CD14-positive monocyte (primary cell): ENCODE results near the gene AP1G2. TPM values are rescaled to one million over a fixed set of nuclear protein-coding genes. Genes with fewer than 3 reads are reported as not detected.

Experiments used
- DNase-seq, 3 donors: peaks; one replicate each; pipeline ENCODE4 v3.0.0-alpha.2; 2011 to 2022
- H2AFZ ChIP-seq: 2 replicates; pipeline ENCODE4 v1.6.0; 2012; ENCODE audit warnings: mild to moderate bottlenecking, low read depth, low read length, inconsistent platforms; ENCODE audit not compliant: insufficient read depth, poor library complexity, severe bottlenecking
- H3K27ac ChIP-seq, 2 donors: 1 replicate in 1 of 2; 2 replicates in 1 of 2; pipeline ENCODE4 v1.5.1; 2012 to 2013; ENCODE audit warnings: low read length in 2 of 2, control low read depth in 1 of 2, inconsistent platforms in 1 of 2, low read depth in 1 of 2, mild to moderate bottlenecking in 1 of 2
- H3K27me3 ChIP-seq, 2 donors: one replicate each; pipeline versions ENCODE4 v1.6.0 to v1.6.1; 2011 to 2013; ENCODE audit warnings: low read length in 2 of 2; ENCODE audit not compliant: control insufficient read depth in 2 of 2, insufficient read depth in 2 of 2
- H3K36me3 ChIP-seq, 2 donors: replicated peaks in 1 of 2; 1 replicate in 1 of 2; 2 replicates in 1 of 2; pipeline versions ENCODE4 v1.5.1 to v1.6.1; 2012 to 2013; ENCODE audit warnings: low read length in 2 of 2, control low read depth in 1 of 2, inconsistent platforms in 1 of 2, mild to moderate bottlenecking in 1 of 2; ENCODE audit not compliant: insufficient read depth in 2 of 2, control insufficient read depth in 1 of 2
- H3K4me1 ChIP-seq, 2 donors: 1 replicate in 1 of 2; 2 replicates in 1 of 2; pipeline versions ENCODE4 v1.5.1 to v1.6.1; 2012 to 2013; ENCODE audit warnings: low read length in 2 of 2, control low read depth in 1 of 2, inconsistent platforms in 1 of 2, mild to moderate bottlenecking in 1 of 2, moderate library complexity in 1 of 2; ENCODE audit not compliant: insufficient read depth in 2 of 2, control insufficient read depth in 1 of 2
- H3K4me2 ChIP-seq: replicated peaks from 2 replicates; pipeline ENCODE3; 2012; ENCODE audit warnings: low read length, moderate library complexity, mild to moderate bottlenecking; ENCODE audit not compliant: poor library complexity, severe bottlenecking; ENCODE audit errors: extremely low read depth
- H3K4me3 ChIP-seq, 3 experiments: fragments of 200-600 bp in 1 of 3; sonication (generic) in 1 of 3; replicated peaks in 1 of 3; 1 replicate in 2 of 3; 2 replicates in 1 of 3; pipeline ENCODE4 v1.5.1; 2011 to 2013; ENCODE audit warnings: low read length in 3 of 3, mild to moderate bottlenecking in 3 of 3, control low read depth in 2 of 3, low read depth in 2 of 3, inconsistent platforms in 1 of 3, moderate library complexity in 1 of 3
- H3K79me2 ChIP-seq: 2 replicates; pipeline ENCODE4 v1.6.0; 2012; ENCODE audit warnings: mild to moderate bottlenecking, control low read depth, inconsistent platforms, low read length, moderate library complexity; ENCODE audit not compliant: insufficient read depth
- H3K9ac ChIP-seq: 2 replicates; pipeline ENCODE4 v1.6.0; 2017; ENCODE audit warnings: low read length, mild to moderate bottlenecking; ENCODE audit not compliant: insufficient read depth, poor library complexity, severe bottlenecking
- H3K9me3 ChIP-seq, 2 donors: replicated peaks in 1 of 2; 1 replicate in 1 of 2; 2 replicates in 1 of 2; pipeline versions ENCODE4 v1.5.1 to v1.6.1; 2012 to 2013; ENCODE audit warnings: low read length in 2 of 2, control low read depth in 1 of 2; ENCODE audit not compliant: control insufficient read depth in 1 of 2, insufficient read depth in 1 of 2
- H4K20me1 ChIP-seq: 2 replicates; pipeline ENCODE4 v1.6.0; 2012; ENCODE audit warnings: mild to moderate bottlenecking, low read length, control low read depth, moderate library complexity; ENCODE audit not compliant: insufficient read depth
- H3K27ac Mint-ChIP-seq, 7 donors: one replicate each; pipeline ENCODE4 v1.8.0; 2020; ENCODE audit warnings: mild to moderate bottlenecking in 7 of 7, mixed read lengths in 7 of 7, moderate library complexity in 6 of 7, inconsistent platforms in 2 of 7
- H3K27me3 Mint-ChIP-seq, 3 donors: one replicate each; pipeline ENCODE4 v1.8.0; 2021 to 2022; ENCODE audit warnings: low read depth in 3 of 3, mild to moderate bottlenecking in 3 of 3, mixed read lengths in 3 of 3, moderate library complexity in 3 of 3, inconsistent platforms in 1 of 3
- H3K36me3 Mint-ChIP-seq, 2 donors: one replicate each; pipeline ENCODE4 v1.8.0; 2020; ENCODE audit warnings: mixed read lengths in 2 of 2, inconsistent platforms in 1 of 2, mild to moderate bottlenecking in 1 of 2
- H3K4me1 Mint-ChIP-seq: one replicate; pipeline ENCODE4 v1.8.0; 2020; ENCODE audit warnings: mild to moderate bottlenecking, mixed read lengths
- H3K4me3 Mint-ChIP-seq, 2 donors: one replicate each; pipeline ENCODE4 v1.8.0; 2020; ENCODE audit warnings: mild to moderate bottlenecking in 2 of 2, mixed read lengths in 2 of 2, moderate library complexity in 1 of 2
- H3K9me3 Mint-ChIP-seq, 7 donors: one replicate each; pipeline ENCODE4 v1.8.0; 2020 to 2022; ENCODE audit warnings: mixed read lengths in 7 of 7, mild to moderate bottlenecking in 6 of 7, moderate library complexity in 6 of 7, inconsistent platforms in 2 of 7
- WGBS: methylation state at CpG from one replicate; pipeline ENCODE4 v1.1.5; 2013; ENCODE audit warnings: missing lambda C conversion rate; ENCODE audit not compliant: insufficient coverage; 5-methylcytosine and 5-hydroxymethylcytosine counted together
- intact Hi-C, 2 donors: fragments of 100-400 bp; cut with micrococcal nuclease; formaldehyde crosslinking; loops; one replicate each; pipeline versions ENCODE4 v1.15.0 to v1.15.1; 2023
- polyA plus RNA-seq, 3 donors: library from polyadenylated mRNA; depleted of rRNA in 1 of 3; unstranded in 2 of 3; stranded (reverse) in 1 of 3; fragments of 300-500 nt in 2 of 3; fragments of >200 nt in 1 of 3; fragmentation: Illumina TruSeq in 2 of 3; gene quantifications; 1 replicate in 2 of 3; 2 replicates in 1 of 3; pipeline ENCODE4 v1.2.3, GENCODE V29; 2012 to 2021
- TF ChIP-seq, protein P1 (sequence below): fragments of 200-600 bp; IDR thresholded peaks from one replicate; pipeline ENCODE4 v1.8.0; 2022; ENCODE audit warnings: antibody characterized with exemption, mild to moderate bottlenecking

AP1G2 gene
- polyA plus RNA-seq, 3 donors, result 32.2 to 437 (median 37.0) TPM

DNA sequence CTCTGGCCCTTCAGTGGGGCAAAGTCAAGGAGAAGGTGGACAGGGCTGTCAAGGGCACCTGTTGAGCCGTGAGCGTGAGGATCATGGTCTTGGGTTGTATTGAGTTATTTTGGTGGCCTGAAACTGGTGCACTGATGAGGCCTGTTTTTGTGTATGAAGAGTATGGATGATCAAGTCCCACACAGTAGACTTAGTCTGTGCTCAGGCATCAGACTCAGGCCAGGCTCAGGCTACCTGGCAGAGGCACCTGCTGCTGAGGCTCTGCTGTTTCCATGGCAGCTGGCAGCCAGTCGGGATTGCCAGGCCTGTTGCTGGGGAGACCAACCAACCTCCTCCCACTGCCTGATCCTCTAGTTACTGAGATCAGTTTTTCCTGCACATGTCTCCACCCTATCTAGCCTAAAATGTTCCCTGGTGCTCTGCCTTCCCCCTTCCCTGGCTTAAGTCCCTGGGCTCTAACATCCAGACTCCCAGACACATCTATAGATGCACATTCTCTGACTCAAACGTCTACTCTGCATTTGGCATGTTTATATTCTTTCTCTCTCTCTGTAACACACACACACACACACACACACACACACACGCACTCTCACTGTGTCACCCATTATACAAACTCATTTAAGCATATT, 5.9 kb upstream of the AP1G2 start:
- Mint-ChIP-seq H3K27ac (peak overlapping the region; percentile 85 to 98 (median 94)), H3K4me1 (peaks cover 47% of the 10 kb centered on the region), H3K27me3 (peaks cover 29 to 37% (median 37%) of the 10 kb centered on the region in 3 donors), H3K36me3 (peaks cover 3 to 7% of the 10 kb centered on the region in 2 donors), H3K4me3 (peak overlapping the region in 1 of 2 donors; percentile 4), H3K9me3 (peaks cover 0 to 16% (median 10%) of the 10 kb centered on the region in 7 donors)
- peak overlapping the region; percentile 73 for H3K4me2 ChIP-seq
- no peaks in the 10 kb centered on the region for H4K20me1 ChIP-seq
- H3K9me3 ChIP-seq, result peaks cover 0 to 6% of the 10 kb centered on the region in 2 donors
- WGBS, result 94% methylated on average over 5 of the region's 5 CpGs
- intact Hi-C loops, result no loop called here
- DNase-seq, result no peak
- peaks cover 22 to 34% of the 10 kb centered on the region in 2 donors for H3K27me3 ChIP-seq
- TF ChIP-seq, protein P1, sequence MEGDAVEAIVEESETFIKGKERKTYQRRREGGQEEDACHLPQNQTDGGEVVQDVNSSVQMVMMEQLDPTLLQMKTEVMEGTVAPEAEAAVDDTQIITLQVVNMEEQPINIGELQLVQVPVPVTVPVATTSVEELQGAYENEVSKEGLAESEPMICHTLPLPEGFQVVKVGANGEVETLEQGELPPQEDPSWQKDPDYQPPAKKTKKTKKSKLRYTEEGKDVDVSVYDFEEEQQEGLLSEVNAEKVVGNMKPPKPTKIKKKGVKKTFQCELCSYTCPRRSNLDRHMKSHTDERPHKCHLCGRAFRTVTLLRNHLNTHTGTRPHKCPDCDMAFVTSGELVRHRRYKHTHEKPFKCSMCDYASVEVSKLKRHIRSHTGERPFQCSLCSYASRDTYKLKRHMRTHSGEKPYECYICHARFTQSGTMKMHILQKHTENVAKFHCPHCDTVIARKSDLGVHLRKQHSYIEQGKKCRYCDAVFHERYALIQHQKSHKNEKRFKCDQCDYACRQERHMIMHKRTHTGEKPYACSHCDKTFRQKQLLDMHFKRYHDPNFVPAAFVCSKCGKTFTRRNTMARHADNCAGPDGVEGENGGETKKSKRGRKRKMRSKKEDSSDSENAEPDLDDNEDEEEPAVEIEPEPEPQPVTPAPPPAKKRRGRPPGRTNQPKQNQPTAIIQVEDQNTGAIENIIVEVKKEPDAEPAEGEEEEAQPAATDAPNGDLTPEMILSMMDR, result no peak
- H3K27ac ChIP-seq, result peak overlapping the region; percentile 66 to 81
- H2AFZ ChIP-seq, result peak overlapping the region; percentile 47
- H3K36me3 ChIP-seq, result no peaks in the 10 kb centered on the region
- H3K4me1 ChIP-seq, result peaks cover 50 to 69% of the 10 kb centered on the region in 2 donors
- H3K79me2 ChIP-seq, result no peaks in the 10 kb centered on the region
- H3K4me3 ChIP-seq, result peak overlapping the region in 1 of 3 experiments; percentile 58
- H3K9ac ChIP-seq, result no peak overlapping the region

DNA sequence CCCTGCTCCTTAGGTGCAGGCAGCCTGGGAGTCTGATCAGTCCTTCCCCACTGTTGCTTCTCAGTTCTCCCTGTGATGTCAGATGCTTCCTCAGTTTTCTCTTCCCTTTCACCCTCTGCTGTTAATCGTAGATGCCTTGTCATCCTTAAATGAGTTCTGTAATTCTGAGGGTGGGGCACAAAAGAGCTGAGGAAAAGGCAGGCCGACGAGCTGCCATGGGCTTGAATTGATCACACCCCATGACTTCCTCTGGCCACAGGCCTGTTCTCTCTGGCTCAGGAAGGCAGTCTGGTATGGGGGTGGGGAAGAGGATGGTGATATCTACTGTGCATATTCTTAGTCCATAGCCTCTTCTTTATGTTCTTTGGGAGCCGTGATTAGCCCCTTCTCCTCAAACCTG, 5.2 kb upstream of the AP1G2 start:
- peaks cover 23 to 31% (median 30%) of the 10 kb centered on the region in 3 donors for H3K27me3 Mint-ChIP-seq
- H3K79me2 ChIP-seq, result peaks cover under 1% of the 10 kb centered on the region
- peaks cover 3 to 7% of the 10 kb centered on the region in 2 donors for H3K36me3 Mint-ChIP-seq
- peak overlapping the region; percentile 66 to 81 for H3K27ac ChIP-seq
- peaks cover 15 to 27% of the 10 kb centered on the region in 2 donors for H3K27me3 ChIP-seq
- peak overlapping the region in 1 of 3 experiments; percentile 58 for H3K4me3 ChIP-seq
- DNase-seq, result peak; percentile 75 to 84 (median 75)
- intact Hi-C loops, result no loop called here
- H2AFZ ChIP-seq, result peak overlapping the region; percentile 47
- peak overlapping the region; percentile 73 for H3K4me2 ChIP-seq
- H3K9me3 ChIP-seq, result peaks cover 0 to 3% of the 10 kb centered on the region in 2 donors
- peak overlapping the region; percentile 85 to 98 (median 94) for H3K27ac Mint-ChIP-seq
- TF ChIP-seq, protein P1, result no peak
- WGBS, result no CpG with 5 or more reads among the region's 4 CpGs
- no peaks in the 10 kb centered on the region for H4K20me1 ChIP-seq
- H3K4me1 ChIP-seq, result peaks cover 57 to 76% of the 10 kb centered on the region in 2 donors
- H3K4me3 Mint-ChIP-seq, result peak overlapping the region; percentile 68 to 90
- H3K9ac ChIP-seq, result peak overlapping the region; percentile 15
- H3K36me3 ChIP-seq, result no peaks in the 10 kb centered on the region
- peaks cover 0 to 16% (median 10%) of the 10 kb centered on the region in 7 donors for H3K9me3 Mint-ChIP-seq
- H3K4me1 Mint-ChIP-seq, result peaks cover 53% of the 10 kb centered on the region
